ENCODE data around the gene NSUN4. TPM values are rescaled to one million over a fixed set of nuclear protein-coding genes. Genes with fewer than 3 reads are reported as not detected.
"Not testable (repeated sequence)": the region's sequence is repeated elsewhere in the genome, so short reads cannot be mapped to it uniquely, and the experiment has no call there.

NSUN4 gene
- total RNA-seq, 1 donor from 2014 or later: 18.5 TPM

DNA sequence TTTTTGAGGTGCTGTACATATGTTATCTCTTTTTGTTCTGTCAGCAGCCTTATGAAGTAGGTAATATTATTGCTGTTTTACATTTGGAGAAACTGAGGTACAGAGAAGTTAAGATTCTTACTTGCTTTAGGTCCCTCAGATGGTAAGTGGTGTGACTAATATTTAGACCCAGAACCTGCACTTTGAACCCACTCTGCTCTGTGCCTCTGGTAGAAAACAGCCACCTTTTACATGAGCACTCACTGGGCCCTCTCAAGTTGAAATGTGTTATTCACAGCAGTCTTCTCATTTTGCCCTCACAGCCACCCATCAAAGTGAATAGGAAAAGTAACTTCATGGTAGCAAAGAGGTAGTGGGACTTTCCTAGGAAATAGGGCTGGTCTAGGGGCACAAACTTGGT, 4.7 kb downstream of the NSUN4 start:
- intact Hi-C loops (cut with DNase I): no loop called here
- DNase-seq (ENCODE audit: low spot score): no peak

DNA sequence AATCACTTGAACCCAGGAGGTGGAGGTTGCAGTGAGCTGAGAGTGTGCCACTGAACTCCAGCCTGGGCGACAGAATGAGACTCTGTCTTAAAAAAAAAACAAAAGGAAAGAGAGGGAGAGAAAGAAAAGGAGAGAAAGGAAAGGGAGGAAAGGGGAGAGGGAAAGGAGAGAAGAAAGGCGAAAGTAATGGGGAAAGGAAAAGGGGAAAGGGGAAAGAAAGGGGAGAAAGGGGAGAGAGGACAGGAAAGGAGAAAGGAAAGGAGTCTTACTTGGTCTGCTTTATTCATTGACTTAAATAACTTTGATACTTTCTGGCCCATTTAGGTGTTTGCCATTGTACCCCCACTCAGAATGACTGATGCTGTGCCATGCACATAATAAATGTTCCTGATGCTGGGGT, 11.8 kb downstream of the NSUN4 start:
- DNase-seq (ENCODE audit: low spot score): no peak
- intact Hi-C loops (cut with DNase I): no loop called here

DNA sequence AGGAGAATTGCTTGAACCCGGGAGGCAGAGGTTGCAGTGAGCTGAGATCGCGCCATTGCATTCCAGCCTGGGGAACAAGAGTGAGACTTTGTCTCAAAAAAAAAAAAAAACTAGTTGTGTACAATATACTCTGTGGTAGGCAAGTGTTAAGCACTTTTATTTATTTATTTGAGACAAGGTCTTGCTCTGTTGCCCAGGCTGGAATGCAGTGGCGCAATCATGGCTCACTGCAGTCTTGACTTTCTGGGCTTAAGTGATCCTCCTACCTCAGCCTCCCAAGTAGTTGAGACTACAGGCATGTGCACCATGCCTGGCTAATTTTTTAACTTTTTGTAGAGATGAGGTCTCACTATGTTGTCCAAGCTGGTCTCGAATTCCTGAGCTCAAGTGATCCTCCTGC, 15.3 kb downstream of the NSUN4 start:
- intact Hi-C loops (cut with DNase I); DNase-seq (ENCODE audit: low spot score): not testable (repeated sequence)

DNA sequence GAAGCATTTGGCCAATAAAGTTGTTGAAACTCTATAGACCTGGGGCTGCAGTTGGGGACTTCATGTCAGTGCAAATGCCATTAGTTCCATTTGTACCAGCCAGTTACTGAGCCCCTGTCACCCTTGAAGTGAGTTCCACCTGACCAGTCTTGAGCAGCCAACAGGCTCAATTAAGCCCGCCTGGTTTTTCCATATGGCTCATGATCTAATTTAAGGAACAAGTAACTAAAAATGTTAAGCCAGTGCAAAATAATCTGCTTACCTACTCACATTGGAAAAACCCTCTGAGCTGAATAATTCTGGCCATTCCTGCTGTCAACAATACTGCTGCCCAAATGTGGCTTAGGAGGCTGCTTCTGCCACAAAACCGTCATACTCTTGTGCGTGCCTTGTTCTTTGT, 21.6 kb downstream of the NSUN4 start:
- intact Hi-C loops (cut with DNase I): no loop called here
- no peak for DNase-seq (ENCODE audit: low spot score)

DNA sequence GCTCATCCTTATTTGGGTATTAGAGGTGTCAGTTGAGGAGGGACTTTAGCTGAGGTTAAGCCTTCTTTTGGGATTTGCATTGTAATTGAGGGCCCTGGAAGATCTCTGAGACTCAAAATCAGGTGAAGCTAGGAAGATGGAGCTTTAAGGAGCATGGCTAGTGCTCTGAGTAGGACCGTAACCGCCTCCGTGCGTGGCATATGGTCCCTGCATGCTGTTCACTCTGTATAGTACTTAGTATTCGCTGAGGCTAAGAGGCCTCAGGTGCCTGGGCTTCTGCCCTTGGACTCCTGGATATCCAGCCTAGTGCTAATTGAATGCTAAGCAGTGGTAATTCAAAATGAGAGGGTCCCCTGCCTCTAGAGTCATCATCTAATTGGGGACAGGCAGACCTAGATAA, 22.5 kb downstream of the NSUN4 start:
- intact Hi-C loops (cut with DNase I): no loop called here
- no peak for DNase-seq (ENCODE audit: low spot score)

DNA sequence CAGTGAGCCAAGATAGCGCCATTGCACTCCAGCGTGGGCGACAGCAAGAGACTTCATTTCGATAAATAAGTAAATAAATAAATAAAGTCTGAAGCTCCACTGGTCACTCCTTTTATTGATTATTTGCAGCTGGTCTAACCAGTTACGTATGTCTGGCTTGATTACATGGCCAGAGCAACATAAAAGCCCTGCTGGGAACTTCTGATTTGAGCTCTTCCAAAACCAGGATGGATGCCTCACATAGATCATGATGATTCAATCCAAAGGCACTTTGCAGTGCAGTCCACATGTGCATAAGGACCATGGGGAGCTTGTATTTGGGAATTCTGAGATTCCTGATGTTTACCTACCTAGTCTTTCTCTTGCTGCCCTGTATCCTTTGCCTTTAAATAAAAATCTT, 24.0 kb downstream of the NSUN4 start:
- intact Hi-C loops (cut with DNase I): no loop called here
- DNase-seq (ENCODE audit: low spot score): no peak

DNA sequence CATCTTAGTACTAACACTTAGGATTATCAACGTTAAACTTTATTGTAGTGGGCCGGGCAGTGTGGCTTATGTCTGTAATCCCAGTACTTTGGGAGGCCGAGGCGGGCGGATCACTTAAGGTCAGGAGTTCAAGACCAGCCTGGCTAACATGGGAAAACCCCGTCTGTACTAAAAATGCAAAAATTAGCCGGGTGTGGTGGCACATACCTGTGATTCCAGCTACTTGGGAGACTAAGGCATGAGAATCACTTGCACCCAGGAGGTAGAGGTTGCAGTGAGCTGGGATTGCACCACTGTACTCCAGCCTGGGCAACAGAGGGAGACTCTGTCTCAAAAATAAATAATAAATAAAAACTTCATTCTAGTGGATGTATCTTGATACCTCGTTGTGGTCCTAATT, 25.2 kb downstream of the NSUN4 start:
- DNase-seq (ENCODE audit: low spot score); intact Hi-C loops (cut with DNase I): not testable (repeated sequence)

DNA sequence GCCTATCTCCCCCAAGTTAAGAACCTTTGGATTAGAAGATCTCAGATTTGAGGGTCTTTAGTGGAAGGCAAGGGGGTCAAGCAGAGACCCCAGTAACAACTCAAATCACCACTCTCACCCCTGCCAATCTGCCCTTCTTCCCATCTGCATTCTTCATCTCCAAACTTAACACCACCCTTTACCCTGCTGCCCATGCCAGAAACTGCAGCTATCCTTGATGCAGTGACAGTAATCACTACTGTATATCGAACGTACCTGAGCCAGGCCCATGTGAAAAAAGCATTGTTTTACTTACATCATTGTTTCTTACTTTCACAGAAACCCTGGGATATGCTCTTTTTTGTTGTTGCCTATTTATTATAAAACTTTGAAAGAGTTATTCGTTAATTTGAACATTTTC, 26.5 kb downstream of the NSUN4 start:
- intact Hi-C loops (cut with DNase I): no loop called here
- no peak for DNase-seq (ENCODE audit: low spot score)

DNA sequence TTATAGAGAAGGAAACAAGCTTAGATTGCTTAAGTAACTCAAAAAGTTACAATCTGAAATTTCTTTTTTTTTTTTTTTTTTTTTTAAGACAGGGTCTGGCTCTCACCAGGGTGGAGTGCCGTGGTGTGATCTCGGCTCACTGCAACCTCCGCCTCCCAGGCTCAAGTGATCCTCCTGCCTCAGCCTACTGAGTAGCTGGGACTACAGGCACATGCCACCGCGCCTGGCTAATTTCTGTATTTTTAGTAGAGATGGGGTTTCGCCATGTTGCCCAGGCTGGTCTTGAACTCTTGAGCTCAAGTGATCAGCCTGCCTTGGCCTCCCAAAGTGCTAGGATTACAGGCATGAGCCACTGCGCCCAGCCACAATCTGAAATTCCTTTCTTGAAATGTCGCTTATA, 27.1 kb downstream of the NSUN4 start:
- DNase-seq (ENCODE audit: low spot score); intact Hi-C loops (cut with DNase I): not testable (repeated sequence)

DNA sequence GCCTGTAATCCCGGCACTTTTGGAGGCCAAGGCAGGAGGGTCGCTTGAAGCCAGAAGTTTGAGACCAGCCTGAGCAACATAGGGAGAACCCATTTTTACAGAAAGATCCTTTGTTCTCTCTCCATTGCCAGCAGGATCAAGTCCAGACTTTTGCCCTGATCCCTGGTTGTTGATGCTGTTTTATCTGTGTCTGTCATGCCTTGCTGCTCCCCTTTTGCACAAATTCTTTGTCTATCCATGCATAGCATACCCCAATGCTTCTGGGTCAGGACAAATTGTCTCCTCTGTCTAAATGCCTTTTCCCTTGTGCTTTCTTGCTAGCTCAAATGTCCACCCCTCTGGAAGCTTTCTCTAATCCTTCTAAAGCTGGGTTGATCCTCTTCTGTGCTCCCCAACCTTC, 28.2 kb downstream of the NSUN4 start:
- no peak for DNase-seq (ENCODE audit: low spot score)
- intact Hi-C loops (cut with DNase I): no loop called here

DNA sequence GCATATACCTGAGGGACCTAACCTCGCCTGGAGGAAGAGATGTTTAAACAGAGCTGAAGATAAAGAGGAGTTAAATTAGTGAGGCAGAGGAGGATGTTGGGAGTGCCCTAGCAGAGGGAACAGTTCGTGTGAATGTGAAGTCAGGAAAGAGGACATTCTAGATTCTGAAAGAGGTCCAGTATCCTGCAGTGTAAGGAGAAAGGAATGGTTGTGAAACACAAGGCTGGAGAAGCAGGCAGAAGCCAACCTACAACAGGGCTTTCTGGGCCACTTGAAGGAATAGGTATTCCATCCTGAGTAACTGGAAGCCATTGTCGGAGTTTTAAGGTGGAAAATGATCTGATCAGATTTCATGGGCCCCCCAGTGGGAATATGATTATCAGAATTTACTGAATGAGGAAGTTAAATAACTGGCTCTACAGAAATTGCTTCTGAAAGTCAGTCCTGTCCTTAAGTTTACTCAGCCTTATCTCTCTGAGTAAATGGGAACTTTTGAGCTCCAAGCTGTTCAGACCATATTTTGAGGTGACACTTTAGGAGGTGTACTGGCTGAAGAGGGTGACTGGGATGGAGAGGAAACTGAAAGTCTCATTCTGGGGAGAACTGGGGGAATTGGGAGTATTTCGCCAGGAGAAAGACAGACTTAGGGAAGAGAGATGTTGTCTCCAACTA, 29.1 kb downstream of the NSUN4 start:
- no peak for DNase-seq (ENCODE audit: low spot score)
- intact Hi-C loops (cut with DNase I): no loop called here

DNA sequence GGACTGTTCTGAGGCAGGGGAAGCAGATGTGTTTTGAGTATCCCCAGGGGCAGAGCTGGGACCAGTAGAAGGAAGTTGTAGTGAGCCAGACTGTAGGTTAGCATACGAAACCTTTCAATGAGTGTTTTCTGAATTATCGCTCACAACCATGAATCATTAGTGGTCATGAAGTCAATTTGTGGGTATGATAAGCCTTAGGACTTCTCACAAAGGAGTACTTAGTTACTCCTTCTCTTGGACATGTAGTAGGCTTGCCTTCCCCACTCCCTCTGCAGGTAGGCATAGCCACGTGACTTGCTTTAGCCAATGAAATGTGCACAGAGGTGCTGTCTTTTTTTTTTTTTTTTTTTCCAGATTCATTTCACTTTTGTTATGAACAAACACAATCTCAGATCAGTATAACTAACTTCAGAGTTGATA, 29.6 kb downstream of the NSUN4 start:
- DNase-seq (ENCODE audit: low spot score): no peak
- intact Hi-C loops (cut with DNase I): no loop called here

DNA sequence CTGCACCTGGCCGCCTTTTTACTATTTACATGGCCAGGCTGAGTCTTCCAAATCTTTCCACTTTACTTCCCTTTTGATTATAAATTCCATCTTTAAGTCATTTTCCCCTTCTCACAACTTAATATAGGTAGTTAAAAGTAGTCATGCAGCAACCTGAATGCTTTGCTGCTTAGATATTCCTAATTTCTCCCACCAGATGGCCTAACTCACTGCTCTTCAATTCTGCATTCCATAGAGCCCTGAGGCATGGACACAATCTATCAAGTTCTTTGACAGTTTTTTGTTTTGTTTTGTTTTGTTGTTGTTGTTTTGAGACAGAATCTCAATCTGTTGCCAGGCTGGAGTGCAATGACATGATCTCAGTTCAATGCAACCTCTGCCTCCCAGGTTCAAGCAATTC, 31.8 kb downstream of the NSUN4 start:
- DNase-seq (ENCODE audit: low spot score): no peak
- intact Hi-C loops (cut with DNase I): no loop called here

DNA sequence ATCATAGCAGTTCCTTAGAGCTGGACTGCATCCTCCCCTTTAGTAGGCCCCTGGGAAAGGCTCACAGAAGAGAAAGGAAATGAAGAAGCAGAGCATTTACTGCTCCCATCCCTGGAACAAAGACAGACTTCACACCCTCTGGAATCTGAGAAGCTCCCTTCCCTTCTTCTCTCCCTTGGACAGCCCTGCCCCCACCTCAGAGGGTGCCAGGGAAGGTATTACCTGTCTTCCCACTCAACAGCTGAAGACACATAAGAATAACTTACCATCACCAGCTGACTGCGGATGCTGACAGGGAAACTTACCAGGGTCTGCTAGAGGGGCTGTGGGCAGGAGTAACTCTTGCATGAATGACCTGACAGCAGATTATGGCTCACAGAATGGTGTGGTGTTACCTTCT, 39.4 kb downstream of the NSUN4 start:
- intact Hi-C loops (cut with DNase I): no loop called here
- no peak for DNase-seq (ENCODE audit: low spot score)

DNA sequence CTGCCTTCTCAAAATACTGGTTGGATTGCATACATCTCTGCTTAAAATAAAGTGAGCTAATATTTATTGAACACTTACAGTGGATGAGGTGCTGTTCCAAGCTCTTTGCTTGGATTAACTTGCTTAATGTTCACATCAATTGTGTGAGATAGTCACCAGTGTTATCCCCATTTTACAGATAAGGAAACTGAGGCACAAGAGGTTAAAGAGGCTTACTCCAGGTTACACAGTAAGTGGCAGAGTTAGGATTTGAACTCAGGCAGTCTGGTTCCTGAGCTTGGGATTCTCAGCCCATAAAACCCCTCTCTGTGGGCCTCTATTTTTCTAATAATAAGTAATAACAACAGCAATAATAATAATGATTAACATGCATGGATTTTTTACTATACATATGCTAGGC, 39.9 kb downstream of the NSUN4 start:
- no peak for DNase-seq (ENCODE audit: low spot score)
- intact Hi-C loops (cut with DNase I): no loop called here

DNA sequence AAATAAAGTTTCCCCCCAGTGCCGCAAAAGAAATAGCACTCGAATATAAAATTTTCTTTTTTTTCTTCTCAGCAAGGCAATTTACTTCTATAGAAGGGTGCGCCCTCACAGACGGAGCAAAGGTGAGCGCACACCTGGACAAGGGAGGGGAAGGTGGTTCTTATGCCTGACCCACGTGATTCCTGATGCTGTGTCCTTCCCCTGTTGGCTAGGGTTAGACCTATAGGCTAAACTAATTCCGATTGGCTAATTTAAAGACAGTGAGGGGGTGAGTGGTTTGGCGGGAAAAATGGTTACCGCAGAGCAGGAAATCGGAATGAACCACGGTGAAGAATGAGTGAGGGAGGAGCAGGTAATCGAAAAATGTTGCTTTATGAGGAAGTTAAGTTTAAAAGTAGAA, 52.9 kb downstream of the NSUN4 start:
- DNase-seq (ENCODE audit: low spot score): no peak

DNA sequence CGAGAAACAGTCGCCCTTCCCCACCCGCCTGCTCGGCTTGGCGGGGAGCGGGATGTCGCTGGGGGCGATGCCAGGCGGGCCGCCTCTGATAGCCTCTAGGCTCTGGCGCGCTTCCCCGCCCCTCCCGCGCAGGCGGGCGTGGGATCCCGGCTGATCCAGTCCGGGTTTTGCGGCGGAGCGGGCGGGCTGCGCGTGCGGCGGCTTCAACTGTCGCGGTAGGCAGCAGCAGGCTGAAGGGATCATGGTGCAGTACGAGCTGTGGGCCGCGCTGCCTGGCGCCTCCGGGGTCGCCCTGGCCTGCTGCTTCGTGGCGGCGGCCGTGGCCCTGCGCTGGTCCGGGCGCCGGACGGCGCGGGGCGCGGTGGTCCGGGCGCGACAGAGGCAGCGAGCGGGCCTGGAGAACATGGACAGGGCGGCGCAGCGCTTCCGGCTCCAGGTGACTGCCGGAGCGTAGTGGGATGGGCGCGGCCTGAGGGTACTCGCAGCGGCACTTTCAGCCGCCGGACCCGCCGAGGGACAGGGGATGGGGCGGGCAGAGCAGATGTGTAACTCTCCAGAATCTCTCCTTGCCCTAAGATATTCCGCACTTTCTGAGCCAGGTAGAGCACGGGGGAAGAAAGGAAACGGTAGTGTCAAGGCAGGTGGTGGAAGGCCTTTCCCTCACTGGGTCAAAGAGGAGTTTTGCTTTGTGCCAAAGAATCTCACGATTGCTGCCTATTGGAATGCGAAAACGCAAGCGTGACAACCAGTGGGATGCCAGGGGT, 53.7 kb downstream of the NSUN4 start, which contains the start of gene FAAH:
TSS of gene FAAH (plus strand) at position 210 of the 764 bp plus-strand sequence. CDS start at position 242, 32 bp downstream.
- no peak for DNase-seq (ENCODE audit: low spot score)
- intact Hi-C loops (cut with DNase I): no loop called here

More for the DNA sequence above, 52.9 kb downstream of the NSUN4 start:
- intact Hi-C loops (cut with DNase I): no loop called here

DNA sequence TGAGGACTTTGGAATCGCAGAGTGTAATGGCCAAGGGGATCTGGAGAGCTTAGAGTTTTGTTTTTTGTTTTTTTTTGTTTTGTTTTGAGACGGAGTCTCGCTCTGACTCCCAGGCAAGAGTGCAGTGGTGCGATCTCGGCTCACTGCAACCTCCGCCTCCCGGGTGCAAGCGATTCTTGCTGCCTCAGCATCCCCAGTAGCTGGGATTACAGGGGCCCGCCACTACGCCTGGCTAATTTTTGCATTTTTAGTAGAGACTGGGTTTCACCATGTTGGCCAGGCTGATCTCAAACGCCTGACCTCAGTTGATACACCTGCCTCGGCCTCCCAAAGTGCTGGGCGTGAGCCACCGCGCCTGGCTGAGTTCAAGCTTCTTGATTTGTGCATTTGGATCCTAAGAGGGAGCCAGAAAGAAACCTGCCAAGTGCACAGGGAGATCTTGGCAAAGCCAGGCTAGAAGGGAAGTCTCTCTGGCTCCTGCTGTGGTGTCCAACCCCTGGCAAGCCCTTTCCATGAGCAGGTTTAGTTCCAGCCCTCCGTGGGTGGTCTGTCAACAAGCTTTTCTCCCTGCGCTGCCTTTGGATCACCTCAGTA, 54.4 kb downstream of the NSUN4 start:
- intact Hi-C loops (cut with DNase I): no loop called here
- no peak for DNase-seq (ENCODE audit: low spot score)

DNA sequence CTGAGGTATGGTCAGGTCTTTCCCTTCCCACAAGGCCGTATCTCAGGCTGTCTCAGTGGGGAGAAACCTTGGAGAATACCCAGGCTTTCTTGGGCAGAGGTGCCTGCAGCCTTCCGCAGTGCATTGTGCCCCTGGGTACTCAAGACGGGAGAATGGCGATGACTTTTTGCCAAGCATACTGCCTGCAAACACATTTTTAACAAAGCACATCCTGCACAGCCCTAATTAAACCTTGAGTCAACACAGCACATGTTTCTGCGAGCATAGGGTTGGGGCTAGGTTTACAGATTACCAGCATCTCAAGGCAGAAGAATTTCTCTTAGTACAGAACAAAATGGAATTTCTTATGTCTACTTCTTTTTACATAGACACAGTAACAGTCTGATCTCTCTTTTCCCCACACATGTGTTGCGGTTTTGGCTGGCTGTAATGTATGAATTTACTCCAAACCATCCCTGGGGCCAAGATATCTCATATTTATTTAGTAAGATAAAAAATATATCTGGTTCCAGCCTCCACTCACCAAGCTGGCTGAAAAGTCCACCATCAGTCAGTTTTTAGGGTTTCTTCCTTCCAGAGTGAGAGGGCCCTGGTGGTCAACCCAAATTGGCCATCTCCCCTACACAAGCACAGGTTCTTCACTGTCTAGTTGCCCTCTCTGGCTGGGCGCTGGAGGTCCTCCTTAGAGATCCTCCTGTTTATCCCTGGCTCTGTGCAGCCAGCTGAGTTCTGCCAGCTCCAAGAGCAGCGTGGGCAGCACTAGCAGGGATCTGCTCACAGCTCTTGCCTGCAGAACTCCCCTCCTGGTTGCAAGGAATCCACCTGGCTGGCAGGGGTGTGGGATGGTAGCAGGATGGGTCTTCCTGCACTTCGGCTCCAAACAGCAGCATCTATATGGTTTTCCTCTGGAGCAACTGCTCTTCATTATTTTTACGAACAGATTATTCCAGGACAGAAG, 56.1 kb downstream of the NSUN4 start:
- intact Hi-C loops (cut with DNase I): no loop called here
- no peak for DNase-seq (ENCODE audit: low spot score)

DNA sequence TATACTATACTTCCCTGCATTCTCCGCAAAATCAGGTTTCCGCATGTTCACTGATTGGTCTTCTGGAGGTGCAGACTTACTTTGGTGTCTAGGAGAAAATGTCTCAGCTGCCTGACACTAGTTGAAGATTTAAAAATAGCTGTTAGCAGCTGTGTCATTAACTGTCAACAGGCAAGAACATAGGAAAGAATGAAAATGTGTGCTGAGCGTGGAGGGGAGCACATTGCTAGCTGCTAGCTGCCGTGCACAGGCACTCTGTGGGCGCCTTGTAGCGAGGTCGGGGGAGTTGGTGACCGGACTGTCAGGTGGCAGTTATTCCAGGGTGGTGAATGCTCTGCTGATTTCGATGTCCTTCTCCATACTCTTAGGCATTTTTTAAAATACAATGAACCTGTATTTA, 58.7 kb downstream of the NSUN4 start:
- intact Hi-C loops (cut with DNase I): no loop called here
- no peak for DNase-seq (ENCODE audit: low spot score)
